ENCODE results near the gene MTX1. TPM values are rescaled to one million over a fixed set of nuclear protein-coding genes. Genes with fewer than 3 reads are reported as not detected.
"Not testable (repeated sequence)": the region's sequence is repeated elsewhere in the genome, so short reads cannot be mapped to it uniquely, and the experiment has no call there.

MTX1 gene
- total and polyA plus RNA-seq, 2 of the 4 experiments (the other 2 are of a cell fraction), result 67.2 to 73.7 TPM

DNA sequence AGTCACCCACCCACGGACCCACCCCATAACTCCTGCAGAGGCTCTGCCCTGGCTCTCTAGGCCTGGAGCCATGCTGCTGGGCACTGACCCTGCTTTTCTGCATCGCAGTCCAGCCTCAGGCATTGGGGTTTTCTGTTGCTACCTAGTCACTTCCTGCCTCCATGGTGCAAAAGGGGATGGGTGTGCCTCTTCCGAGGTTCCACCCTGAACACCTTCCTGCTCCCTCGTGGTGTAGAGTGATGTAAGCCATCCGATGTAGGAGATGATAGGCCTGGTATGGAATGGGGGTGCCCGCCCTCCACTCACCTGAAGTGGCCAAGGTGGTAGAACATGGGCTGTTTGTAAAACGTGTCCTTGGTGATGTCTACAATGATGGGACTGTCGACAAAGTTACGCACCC lies 26.9 kb downstream of the MTX1 start:
- H3K4me1 ChIP-seq (ENCODE audit: control insufficient read depth, insufficient read depth, low read length); intact Hi-C loops (cut with micrococcal nuclease); in situ Hi-C loops (cut with MboI; ENCODE audit: low sequenced_read_pairs); H3K4me2 ChIP-seq (ENCODE audit: low read depth, low read length); H3K14ac ChIP-seq (replicated peaks; ENCODE audit: low read depth, low read length); dilution Hi-C loops (cut with HindIII; ENCODE audit: low sequenced_read_pairs, unreplicated experiment); H4K8ac ChIP-seq (ENCODE audit: low read depth in 2 of 2, low read length in 2 of 2); H3K9ac ChIP-seq (ENCODE audit: low read depth, low read length); H2BK15ac ChIP-seq (ENCODE audit: low read depth, low read length); POLR2A ChIA-PET (ENCODE audit: unreplicated experiment); H2AK5ac ChIP-seq (ENCODE audit: low read depth, low read length); H2AK9ac ChIP-seq (replicated peaks; ENCODE audit: low read depth, low read length, poor library complexity); H2AFZ ChIP-seq (replicated peaks; ENCODE audit: low read length, poor library complexity); H2BK5ac ChIP-seq (ENCODE audit: low read depth, low read length, poor library complexity, severe bottlenecking); H3K56ac ChIP-seq (ENCODE audit: extremely low read depth, insufficient read depth, low read length); CTCF ChIA-PET; DNase-seq; H3K4me3 ChIP-seq (ENCODE audit: insufficient read depth, low read depth, low read length); H4K91ac ChIP-seq (ENCODE audit: insufficient read depth, low read depth, low read length); H2BK120ac ChIP-seq (ENCODE audit: low read depth, low read length); H3K18ac ChIP-seq (ENCODE audit: low read depth, low read length); H3K23ac ChIP-seq (ENCODE audit: low read depth, low read length); H2BK20ac ChIP-seq (ENCODE audit: low read depth, low read length); H3K79me1 ChIP-seq (ENCODE audit: low read depth in 1 of 2, low read length in 2 of 2); H4K20me1 ChIP-seq (ENCODE audit: insufficient read depth, low read length); BruUV-seq (replicated peaks); ATAC-seq (ENCODE audit: low read depth); H3K9me1 ChIP-seq (ENCODE audit: insufficient read depth, low read length); H3K4ac ChIP-seq (ENCODE audit: low read depth, low read length); H3K9me3 ChIP-seq (ENCODE audit: control insufficient read depth, insufficient read depth, low read length); H3K27me3 ChIP-seq (ENCODE audit: control insufficient read depth, insufficient read depth, low read length); H4K5ac ChIP-seq (ENCODE audit: low read depth, low read length); H3K27ac ChIP-seq (ENCODE audit: insufficient read depth, low read length): not testable (repeated sequence)
- 100% methylated on average over 3 of the region's 9 CpGs; no CpG with 5 or more reads in 1 of the 2 experiments for WGBS, 2 experiments (ENCODE audit: extremely low coverage in 2 of 2, insufficient read length in 1 of 2)
- H3K36me3 ChIP-seq (ENCODE audit: control insufficient read depth, insufficient read depth, low read length), result peaks cover 26% of the 10 kb centered on the region
